ENCODE data around the gene MVK. TPM values are rescaled to one million over a fixed set of nuclear protein-coding genes. Genes with fewer than 3 reads are reported as not detected.
A peak's percentile ranks its signal among the peaks of the same experiment; 100 is the strongest.

MVK gene
- 17.4 and 19.2 TPM in 2 replicates for total RNA-seq (2021)
- long read RNA-seq, full-length matches to known transcripts: 119 of 147 reads
- long read RNA-seq, partial matches to known transcripts: 4 of 147 reads
- long read RNA-seq, other reads (novel, unspliced or antisense): 24 of 147 reads

- no peak within 1 kb of the TSS for H2BK5ac ChIP-seq (ENCODE audit: insufficient read length, low read length)
- peak within 1 kb of the TSS; percentile 87 for H3K4me2 ChIP-seq (ENCODE audit: insufficient read depth, insufficient read length, low read length)
- H3K79me2 ChIP-seq (ENCODE audit: insufficient read depth, low read length): no peaks in the 10 kb centered on the region; the same call in 1 of the 2 replicates
- H3K23ac ChIP-seq (ENCODE audit: insufficient read length, low read depth, low read length): no peak within 1 kb of the TSS
- no peak within 1 kb of the TSS for H2BK20ac ChIP-seq (ENCODE audit: low read depth, low read length, poor library complexity, severe bottlenecking)
- peaks cover 7 to 47% (median 32%) of the 10 kb centered on the region in 3 experiments; a peak in 6 of 7 replicates for H3K36me3 Mint-ChIP-seq (ENCODE audit: insufficient read depth in 1 of 3, low read depth in 3 of 3)
- H3K4ac ChIP-seq (ENCODE audit: low read depth, low read length): no peak within 1 kb of the TSS
- H3K27ac ChIP-seq (ENCODE audit: insufficient read length, low read depth, low read length): no peak within 1 kb of the TSS
- H3K4me3 Mint-ChIP-seq: peak within 1 kb of the TSS; percentile 80 to 90
- H4K8ac ChIP-seq (replicated peaks; ENCODE audit: insufficient read length, low read depth, low read length): no peak within 1 kb of the TSS
- WGBS (ENCODE audit: extremely low coverage, insufficient read length, low lambda C conversion rate): no CpG with 5 or more reads among the region's 74 CpGs
- peak within 1 kb of the TSS; percentile 79 for H3K9ac ChIP-seq (ENCODE audit: extremely low read depth, insufficient read length, low read length)
- H3K27me3 ChIP-seq (ENCODE audit: insufficient read depth, low read length): no peaks in the 10 kb centered on the region
- peaks cover 6% of the 10 kb centered on the region; the same call in 1 of the 2 replicates for H3K4me1 ChIP-seq (ENCODE audit: insufficient read depth, low read length)
- H3K9me3 Mint-ChIP-seq: no peaks in the 10 kb centered on the region
- H3K27me3 Mint-ChIP-seq (ENCODE audit: low read depth): no peaks in the 10 kb centered on the region
- no peak within 1 kb of the TSS for H2AK5ac ChIP-seq (ENCODE audit: insufficient read length, low read length)
- peak; percentile 100 for DNase-seq
- no peak within 1 kb of the TSS for H3T11ph ChIP-seq (ENCODE audit: low read length)
- H2BK12ac ChIP-seq (ENCODE audit: insufficient read length, low read depth, low read length): no peak within 1 kb of the TSS
- no peaks in the 10 kb centered on the region for H4K20me1 ChIP-seq (ENCODE audit: control insufficient read depth, insufficient read depth, insufficient read length)
- H3K56ac ChIP-seq (ENCODE audit: insufficient read length, low read depth, low read length): no peak within 1 kb of the TSS
- H3K18ac ChIP-seq (ENCODE audit: insufficient read length, low read depth, low read length): peak within 1 kb of the TSS; percentile 85
- peak within 1 kb of the TSS; percentile 97 to 98 (median 97) for H3K27ac Mint-ChIP-seq
- no peaks in the 10 kb centered on the region for H3K23me2 ChIP-seq (ENCODE audit: insufficient read length, low read depth, low read length, poor library complexity, severe bottlenecking)
- H3K9me3 ChIP-seq (ENCODE audit: control insufficient read depth, low read depth, low read length): no peaks in the 10 kb centered on the region
- no peak within 1 kb of the TSS for H2BK15ac ChIP-seq (ENCODE audit: low read depth, low read length)
- H3K4me1 Mint-ChIP-seq: peaks cover 14 to 18% of the 10 kb centered on the region in 2 experiments
- TF ChIP-seq CTCF (conservative IDR thresholded peaks at IDR 0.05): no peak
- no peak within 1 kb of the TSS for H2AFZ ChIP-seq (ENCODE audit: low read length)
- H4K91ac ChIP-seq (ENCODE audit: insufficient read length, low read depth, low read length): no peak within 1 kb of the TSS
- no peaks in the 10 kb centered on the region for H3K79me1 ChIP-seq (ENCODE audit: insufficient read depth, low read depth, low read length, poor library complexity, severe bottlenecking)
- no peak within 1 kb of the TSS for H4K5ac ChIP-seq (ENCODE audit: insufficient read length, low read depth, low read length)
- H2BK120ac ChIP-seq (ENCODE audit: low read depth, low read length, poor library complexity, severe bottlenecking): no peak within 1 kb of the TSS
- peak within 1 kb of the TSS; percentile 69; the same call in 1 of the 2 replicates for H3K14ac ChIP-seq (ENCODE audit: insufficient read depth, low read length)
Measured at GRCh38 chr12:109573029-109573913, at the start of gene MVK, which contains the start of gene MMAB. Gene MVK (plus strand): TSS chr12:109573794. CDS start chr12:109574823, 1,029 bp downstream. Gene MMAB (minus strand): TSS chr12:109573504. CDS start chr12:109573480, 24 bp downstream.

Data from H9 (cell line).